ENCODE results near the gene SASH1. TPM values are rescaled to one million over a fixed set of nuclear protein-coding genes. Genes with fewer than 3 reads are reported as not detected.

Gene SASH1
- total RNA-seq, 1 experiment from 2014 or later = 27.4 TPM

- H3K27ac Mint-ChIP-seq = no peak overlapping the region
- peaks cover 12% of the 10 kb centered on the region for H3K4me1 Mint-ChIP-seq
- DNase-seq (ENCODE audit: low spot score) = no peak
- H3K27me3 Mint-ChIP-seq (ENCODE audit: low read depth) = no peaks in the 10 kb centered on the region
- no peak for TF ChIP-seq ATF3 (CRISPR knock-in tag; conservative IDR thresholded peaks at IDR 0.05)
- no peak for TF ChIP-seq ZNF423 (CRISPR knock-in tag; IDR thresholded peaks at IDR 0.05)
- TF ChIP-seq HMGA2 (CRISPR knock-in tag; IDR thresholded peaks at IDR 0.05) = no peak
- TF ChIP-seq ZNF416 (CRISPR knock-in tag; IDR thresholded peaks at IDR 0.05) = no peak
- TF ChIP-seq GTF2I (CRISPR knock-in tag; conservative IDR thresholded peaks at IDR 0.05) = no peak
- POLR2A ChIA-PET = no interaction called here
- H3K36me3 Mint-ChIP-seq = peaks cover 16% of the 10 kb centered on the region
- no peak overlapping the region for H3K4me3 Mint-ChIP-seq
- CTCF ChIA-PET = no interaction called here
- ATAC-seq = no peak
- H3K9me3 Mint-ChIP-seq = no peaks in the 10 kb centered on the region
These were observed 50.0 kb downstream of the SASH1 start for GRCh38 chr6:148392671-148393070.

GRCh38 chr6:148395583-148396101 lies 53.0 kb downstream of the SASH1 start:
- ChIA-PET POLR2A (no interaction called here), CTCF (interaction anchor here (0.8 kb wide), 1 partner anchor 12 kb away, joined by 3 read pairs; no protein-coding TSS in a partner anchor)
- no peaks in the 10 kb centered on the region for H3K9me3 Mint-ChIP-seq
- no peak overlapping the region for H3K4me3 Mint-ChIP-seq
- ATAC-seq = no peak
- TF ChIP-seq FOXJ3 (CRISPR knock-in tag; IDR thresholded peaks at IDR 0.05; ENCODE audit: borderline replicate concordance) = no peak
- no peak for TF ChIP-seq TCF7 (CRISPR knock-in tag; IDR thresholded peaks at IDR 0.05; ENCODE audit: low read depth)
- TF ChIP-seq USF1 (CRISPR knock-in tag; IDR thresholded peaks at IDR 0.05) = no peak
- no peak for TF ChIP-seq HMGXB4 (CRISPR knock-in tag; IDR thresholded peaks at IDR 0.05)
- TF ChIP-seq CTCF (IDR thresholded peaks at IDR 0.05) = no peak
- no peak for TF ChIP-seq ETV6 (CRISPR knock-in tag; IDR thresholded peaks at IDR 0.05)
- no peak for TF ChIP-seq RORB (CRISPR knock-in tag; IDR thresholded peaks at IDR 0.05)
- TF ChIP-seq NR2C2 (CRISPR knock-in tag; IDR thresholded peaks at IDR 0.05) = no peak
- no peak for TF ChIP-seq ARID4B (CRISPR knock-in tag; IDR thresholded peaks at IDR 0.05; ENCODE audit: borderline replicate concordance)
- TF ChIP-seq ZNF138 (CRISPR knock-in tag; conservative IDR thresholded peaks at IDR 0.05) = no peak
- no peak for TF ChIP-seq NFATC4 (CRISPR knock-in tag; IDR thresholded peaks at IDR 0.05)
- no peak for TF ChIP-seq AFF4 (CRISPR knock-in tag; IDR thresholded peaks at IDR 0.05; ENCODE audit: borderline replicate concordance)
- no peaks in the 10 kb centered on the region for H3K27me3 Mint-ChIP-seq (ENCODE audit: low read depth)
- H3K27ac Mint-ChIP-seq = no peak overlapping the region
- peaks cover 12% of the 10 kb centered on the region for H3K36me3 Mint-ChIP-seq
- H3K4me1 Mint-ChIP-seq = peaks cover 16% of the 10 kb centered on the region
- DNase-seq (ENCODE audit: low spot score) = no peak

All from WTC11 (cell line).